Vagina (tissue), 2 donors: ENCODE results near the gene TMEM214. TPM values are rescaled to one million over a fixed set of nuclear protein-coding genes. Genes with fewer than 3 reads are reported as not detected.

Experiments
- DNase-seq, 2 donors: peaks; one replicate each; pipeline ENCODE4 v3.0.0-alpha.2; 2017; ENCODE audit errors: extremely low spot score in 2 of 2
- H3K27ac ChIP-seq: fragments of 200-600 bp; sonication (generic); one replicate; pipeline ENCODE4 v1.5.1; 2019
- H3K27me3 ChIP-seq: fragments of 200-600 bp; sonication (generic); one replicate; pipeline ENCODE4 v1.5.1; 2019
- H3K36me3 ChIP-seq, 2 donors: fragments of 200-600 bp; sonication (generic); one replicate each; pipeline ENCODE4 v1.5.1; 2017 to 2019
- H3K4me1 ChIP-seq: fragments of 200-600 bp; sonication (generic); one replicate; pipeline ENCODE4 v1.5.1; 2019
- H3K4me3 ChIP-seq, 2 donors: fragments of 200-600 bp; sonication (generic); 1 replicate in 1 of 2; 2 replicates in 1 of 2; pipeline ENCODE4 v1.5.1; 2016 to 2019
- H3K9me3 ChIP-seq: fragments of 200-600 bp; sonication (generic); one replicate; pipeline ENCODE4 v1.5.1; 2019
- CTCF ChIP-seq, 3 experiments: fragments of 450-650 bp in 2 of 3; fragments of 200-600 bp in 1 of 3; sonication (generic) in 1 of 3; IDR thresholded peaks; one replicate each; pipeline ENCODE4 v1.5.1; 2017 to 2019; ENCODE audit warnings: antibody characterized with exemption in 3 of 3, mild to moderate bottlenecking in 2 of 3, moderate library complexity in 2 of 3
- POLR2A ChIP-seq, 2 donors: fragments of 450-650 bp; IDR thresholded peaks; one replicate each; pipeline ENCODE4 v1.6.1; 2017; ENCODE audit warnings: antibody characterized with exemption in 2 of 2, mild to moderate bottlenecking in 2 of 2, moderate library complexity in 2 of 2
- POLR2AphosphoS5 ChIP-seq, 2 donors: sonication (generic); formaldehyde crosslinking; IDR thresholded peaks; one replicate each; pipeline ENCODE4 v1.9.0; 2017; ENCODE audit warnings: antibody characterized with exemption in 2 of 2, mild to moderate bottlenecking in 2 of 2, low read depth in 1 of 2; ENCODE audit not compliant: insufficient read depth in 1 of 2
- intact Hi-C: fragments of 100-400 bp; cut with DNase I; formaldehyde crosslinking; loops from one replicate; pipeline ENCODE4 v1.15.1; 2023
- total RNA-seq: library from RNA; depleted of rRNA; stranded (reverse); fragments of >200 nt; gene quantifications from one replicate; pipeline ENCODE4 v1.2.3, GENCODE V29; 2016

The TMEM214 gene
- total RNA-seq, 1 donor from 2014 or later, result 53.3 TPM

GRCh38 chr2:27080140-27080469 is 47.3 kb downstream of the TMEM214 start:
- Histone ChIP-seq H3K4me1 (peaks cover 75% of the 10 kb centered on the region), H3K27me3 (no peaks in the 10 kb centered on the region), H3K4me3 (peak overlapping the region; percentile 60 to 77), H3K9me3 (no peaks in the 10 kb centered on the region), H3K36me3 (no peaks in the 10 kb centered on the region), H3K27ac (peak overlapping the region; percentile 89)
- intact Hi-C loops, result loop anchor here (10.0 kb wide), 1 partner anchor 45 kb away; the partner anchor contains the start of gene TMEM214
- DNase-seq, result no peak
- TF ChIP-seq CTCF (IDR thresholded peaks at IDR 0.05), result no peak

- peak overlapping the region; percentile 89 for H3K27ac ChIP-seq
- no peak for DNase-seq
- peaks cover 75% of the 10 kb centered on the region for H3K4me1 ChIP-seq
- H3K27me3 ChIP-seq, result no peaks in the 10 kb centered on the region
- TF ChIP-seq POLR2AphosphoS5 (IDR thresholded peaks at IDR 0.05; ENCODE audit: insufficient read depth in 1 of 2, low read depth in 1 of 2), result no peak
- TF ChIP-seq CTCF (IDR thresholded peaks at IDR 0.05), result no peak
- no peak for TF ChIP-seq POLR2A (IDR thresholded peaks at IDR 0.05)
- H3K36me3 ChIP-seq, result no peaks in the 10 kb centered on the region
- peak overlapping the region; percentile 60 to 77 for H3K4me3 ChIP-seq
- intact Hi-C loops, result loop anchor here (10.0 kb wide), 1 partner anchor 46 kb away; the partner anchor contains the start of gene TMEM214
- no peaks in the 10 kb centered on the region for H3K9me3 ChIP-seq
Measured at GRCh38 chr2:27080603-27080936, 47.8 kb downstream of the TMEM214 start.

GRCh38 chr2:27081984-27082772 is 49.4 kb downstream of the TMEM214 start:
- Histone ChIP-seq H3K9me3 (no peaks in the 10 kb centered on the region), H3K36me3 (no peaks in the 10 kb centered on the region), H3K27ac (no peak overlapping the region), H3K4me1 (peaks cover 70% of the 10 kb centered on the region), H3K27me3 (no peaks in the 10 kb centered on the region), H3K4me3 (no peak overlapping the region)
- TF ChIP-seq CTCF (IDR thresholded peaks at IDR 0.05) (no peak), POLR2A (IDR thresholded peaks at IDR 0.05) (no peak), POLR2AphosphoS5 (IDR thresholded peaks at IDR 0.05; ENCODE audit: insufficient read depth in 1 of 2, low read depth in 1 of 2) (no peak)
- DNase-seq, result no peak
- intact Hi-C loops, result loop anchor here (10.0 kb wide), 1 partner anchor 47 kb away; the partner anchor contains the start of gene TMEM214

GRCh38 chr2:27082773-27083409 is 50.1 kb downstream of the TMEM214 start:
- Histone ChIP-seq H3K4me3 (no peak overlapping the region), H3K9me3 (no peaks in the 10 kb centered on the region), H3K4me1 (peaks cover 69% of the 10 kb centered on the region), H3K27ac (no peak overlapping the region), H3K27me3 (no peaks in the 10 kb centered on the region), H3K36me3 (no peaks in the 10 kb centered on the region)
- TF ChIP-seq POLR2A (IDR thresholded peaks at IDR 0.05) (no peak), CTCF (IDR thresholded peaks at IDR 0.05) (no peak), POLR2AphosphoS5 (IDR thresholded peaks at IDR 0.05; ENCODE audit: insufficient read depth in 1 of 2, low read depth in 1 of 2) (no peak)
- DNase-seq, result no peak
- intact Hi-C loops, result loop anchor here (10.0 kb wide), 1 partner anchor 48 kb away; the partner anchor contains the start of gene TMEM214
